ENCODE data around the gene SLC4A5. TPM values are rescaled to one million over a fixed set of nuclear protein-coding genes. Genes with fewer than 3 reads are reported as not detected.

SLC4A5 gene
- total and polyA plus RNA-seq, 7 donors = under 0.01 to 12.2 (median 1.8) TPM

DNA sequence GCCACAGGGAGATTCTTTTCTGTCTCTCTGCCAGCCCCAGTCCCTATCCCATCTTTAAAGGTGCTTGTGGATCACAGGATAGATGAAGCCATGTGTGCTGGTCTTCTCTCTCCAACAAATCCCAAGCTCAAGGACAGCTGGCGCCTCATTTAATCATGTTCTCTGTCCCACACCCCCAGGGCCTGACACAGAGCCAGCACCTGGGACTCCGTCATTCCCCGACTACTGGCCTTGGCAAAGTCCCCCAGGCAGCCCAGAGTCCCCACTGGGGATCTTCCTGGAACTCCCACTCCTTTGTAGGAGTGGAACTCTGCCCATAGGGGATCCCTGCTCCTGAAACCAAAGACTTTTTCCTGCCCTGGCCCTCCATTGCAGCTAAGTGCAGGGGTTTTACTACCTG lies 84.0 kb downstream of the SLC4A5 start:
- no peaks in the 10 kb centered on the region for H3K27me3 ChIP-seq
- no peak for DNase-seq
- peaks cover 0 to 5% (median 0%) of the 10 kb centered on the region in 4 donors for H3K36me3 ChIP-seq
- TF ChIP-seq, protein P1, sequence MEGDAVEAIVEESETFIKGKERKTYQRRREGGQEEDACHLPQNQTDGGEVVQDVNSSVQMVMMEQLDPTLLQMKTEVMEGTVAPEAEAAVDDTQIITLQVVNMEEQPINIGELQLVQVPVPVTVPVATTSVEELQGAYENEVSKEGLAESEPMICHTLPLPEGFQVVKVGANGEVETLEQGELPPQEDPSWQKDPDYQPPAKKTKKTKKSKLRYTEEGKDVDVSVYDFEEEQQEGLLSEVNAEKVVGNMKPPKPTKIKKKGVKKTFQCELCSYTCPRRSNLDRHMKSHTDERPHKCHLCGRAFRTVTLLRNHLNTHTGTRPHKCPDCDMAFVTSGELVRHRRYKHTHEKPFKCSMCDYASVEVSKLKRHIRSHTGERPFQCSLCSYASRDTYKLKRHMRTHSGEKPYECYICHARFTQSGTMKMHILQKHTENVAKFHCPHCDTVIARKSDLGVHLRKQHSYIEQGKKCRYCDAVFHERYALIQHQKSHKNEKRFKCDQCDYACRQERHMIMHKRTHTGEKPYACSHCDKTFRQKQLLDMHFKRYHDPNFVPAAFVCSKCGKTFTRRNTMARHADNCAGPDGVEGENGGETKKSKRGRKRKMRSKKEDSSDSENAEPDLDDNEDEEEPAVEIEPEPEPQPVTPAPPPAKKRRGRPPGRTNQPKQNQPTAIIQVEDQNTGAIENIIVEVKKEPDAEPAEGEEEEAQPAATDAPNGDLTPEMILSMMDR (IDR thresholded peaks at IDR 0.05) = no peak
- TF ChIP-seq POLR2AphosphoS5 (IDR thresholded peaks at IDR 0.05) (no peak), POLR2A (IDR thresholded peaks at IDR 0.05) (no peak), EP300 (IDR thresholded peaks at IDR 0.05) (no peak)
- H3K27ac ChIP-seq = no peak overlapping the region
- intact Hi-C loops (cut with DNase I) = loop anchor here (10.0 kb wide), 1 partner anchor 136 kb away; no protein-coding TSS in a partner anchor
- H3K9me3 ChIP-seq = no peaks in the 10 kb centered on the region
- H3K4me3 ChIP-seq = no peak overlapping the region
- 94 to 95% methylated on average over 3 of the region's 3 CpGs for WGBS, 2 donors
- H3K4me1 ChIP-seq = no peaks in the 10 kb centered on the region

DNA sequence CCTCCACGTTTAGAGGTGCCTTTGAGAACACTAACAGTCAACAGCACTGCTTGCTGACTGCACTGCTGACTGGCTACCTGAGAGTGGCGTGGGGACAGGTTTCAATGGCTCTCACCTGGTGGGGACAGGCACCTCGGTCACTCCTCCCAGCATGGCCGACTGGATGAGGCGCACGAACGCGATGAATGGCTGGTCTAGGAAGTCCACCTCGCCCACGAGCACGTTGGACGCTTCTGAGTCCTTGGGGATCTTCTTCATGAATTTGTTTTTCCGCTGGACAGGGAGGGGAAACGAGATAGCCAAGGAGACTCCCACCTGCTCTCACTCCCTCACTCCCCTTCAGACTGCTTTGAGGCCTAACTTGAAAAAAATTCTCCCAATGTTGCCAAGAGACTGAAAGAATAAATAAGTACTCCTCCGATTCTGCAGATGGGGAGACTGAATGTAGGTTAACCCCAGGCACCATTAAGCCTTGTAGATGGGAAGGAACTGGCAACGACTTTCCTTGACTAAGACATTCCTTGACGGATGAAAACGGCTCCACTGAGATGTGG lies 87.5 kb downstream of the SLC4A5 start:
- H3K36me3 ChIP-seq = peaks cover 0 to 5% (median 0%) of the 10 kb centered on the region in 4 donors
- H3K9me3 ChIP-seq = no peaks in the 10 kb centered on the region
- H3K27me3 ChIP-seq = no peaks in the 10 kb centered on the region
- DNase-seq = no peak
- TF ChIP-seq, protein P1 (IDR thresholded peaks at IDR 0.05) = no peak
- no peak for TF ChIP-seq POLR2A (IDR thresholded peaks at IDR 0.05)
- TF ChIP-seq EP300 (IDR thresholded peaks at IDR 0.05) = no peak
- TF ChIP-seq POLR2AphosphoS5 (IDR thresholded peaks at IDR 0.05) = no peak
- H3K4me1 ChIP-seq = no peaks in the 10 kb centered on the region
- WGBS, 2 donors = 93% methylated on average over 18 of the region's 18 CpGs
- intact Hi-C loops (cut with DNase I) = loop anchor here (10.0 kb wide), 1 partner anchor 139 kb away; no protein-coding TSS in a partner anchor
- no peak overlapping the region for H3K27ac ChIP-seq
- H3K4me3 ChIP-seq = no peak overlapping the region

DNA sequence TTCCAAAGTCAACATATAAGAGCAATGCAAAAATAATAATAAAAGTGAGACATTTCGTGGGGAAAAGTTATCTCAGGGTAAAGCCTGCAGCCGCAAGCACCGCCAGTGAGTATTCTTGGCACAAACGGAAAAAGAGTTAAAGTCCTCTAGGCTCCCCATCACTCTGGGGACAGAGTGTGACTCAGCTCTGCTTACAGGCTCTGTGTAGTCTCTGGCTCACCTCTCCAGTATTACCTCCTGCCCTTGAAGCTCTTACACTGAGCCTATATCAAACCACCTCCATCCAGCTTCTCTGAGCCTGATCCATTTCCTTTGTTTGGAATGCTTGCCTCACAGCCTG lies 89.3 kb downstream of the SLC4A5 start:
- Histone ChIP-seq H3K27me3 (no peaks in the 10 kb centered on the region), H3K9me3 (no peaks in the 10 kb centered on the region), H3K36me3 (peaks cover 0 to 5% (median 0%) of the 10 kb centered on the region in 4 donors), H3K27ac (no peak overlapping the region), H3K4me3 (no peak overlapping the region), H3K4me1 (no peaks in the 10 kb centered on the region)
- TF ChIP-seq POLR2A (IDR thresholded peaks at IDR 0.05) (no peak), EP300 (IDR thresholded peaks at IDR 0.05) (no peak), POLR2AphosphoS5 (IDR thresholded peaks at IDR 0.05) (no peak)
- TF ChIP-seq, protein P1 (IDR thresholded peaks at IDR 0.05) = no peak
- intact Hi-C loops (cut with DNase I) = loop anchor here (10.0 kb wide), 1 partner anchor 141 kb away; no protein-coding TSS in a partner anchor
- 80 to 81% methylated on average over 4 of the region's 4 CpGs for whole genome bisulfite sequencing, 2 donors
- DNase-seq = no peak

DNA sequence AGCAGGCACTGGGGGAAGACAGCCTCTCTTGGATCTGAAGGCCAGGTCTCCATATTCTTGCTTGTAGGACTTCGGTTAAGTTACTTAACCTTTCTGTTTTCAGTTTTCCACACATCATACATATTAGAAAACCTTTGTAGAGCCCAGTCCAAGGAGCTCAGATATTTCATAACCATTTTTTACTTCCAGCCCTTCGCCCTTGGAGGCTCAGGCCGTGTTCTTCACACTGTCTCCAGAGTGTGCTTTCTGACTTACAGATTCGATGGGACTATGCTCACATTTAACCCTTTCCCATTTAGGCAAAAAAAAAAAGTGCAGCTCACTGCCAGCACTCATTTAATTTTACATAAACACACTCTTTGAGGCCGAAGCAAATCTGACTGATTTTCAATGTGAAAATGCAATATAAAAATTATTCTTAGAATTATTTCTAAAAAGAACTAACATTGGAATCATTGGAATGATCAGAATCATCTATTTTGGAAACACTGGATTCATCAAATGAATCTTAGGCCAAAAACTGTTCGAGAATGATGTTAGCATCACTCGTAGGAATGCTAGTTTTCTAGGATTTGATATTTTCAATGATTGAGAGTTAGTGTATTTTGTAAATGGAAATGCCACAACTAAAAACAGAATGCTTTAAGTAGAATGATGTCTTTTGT lies 89.8 kb downstream of the SLC4A5 start:
- Histone ChIP-seq H3K4me3 (no peak overlapping the region), H3K27ac (no peak overlapping the region), H3K27me3 (no peaks in the 10 kb centered on the region), H3K9me3 (no peaks in the 10 kb centered on the region), H3K36me3 (peaks cover 0 to 5% (median 0%) of the 10 kb centered on the region in 4 donors), H3K4me1 (no peaks in the 10 kb centered on the region)
- no peak for DNase-seq
- intact Hi-C loops (cut with DNase I) = loop anchor here (10.0 kb wide), 1 partner anchor 141 kb away; no protein-coding TSS in a partner anchor
- 68 to 78% methylated on average over 7 of the region's 7 CpGs for WGBS, 2 donors
- TF ChIP-seq, protein P1 (IDR thresholded peaks at IDR 0.05) = no peak
- no peak for TF ChIP-seq POLR2AphosphoS5 (IDR thresholded peaks at IDR 0.05)
- TF ChIP-seq POLR2A (IDR thresholded peaks at IDR 0.05) = no peak
- no peak for TF ChIP-seq EP300 (IDR thresholded peaks at IDR 0.05)
